Neural cell (in vitro differentiated cells): Measurements from ENCODE around the gene CENPN. TPM values are rescaled to one million over a fixed set of nuclear protein-coding genes. Genes with fewer than 3 reads are reported as not detected.

Experiments
- H2AFZ ChIP-seq: fragments of 200-600, 300-800 bp; sonication (generic), shearing (Covaris generic); 2 replicates; pipeline ENCODE4 v1.6.0; 2014; ENCODE audit warnings: low read depth, mild to moderate bottlenecking, antibody characterized with exemption, low read length, moderate library complexity
- H3F3A ChIP-seq: fragments of 200-600 bp; shearing (Covaris generic); 2 replicates; pipeline ENCODE4 v1.6.1; 2016; ENCODE audit warnings: mild to moderate bottlenecking, moderate library complexity, mixed read lengths, antibody characterized with exemption, low read length; ENCODE audit not compliant: insufficient read depth, poor library complexity, severe bottlenecking
- H3K27ac ChIP-seq: fragments of 200-600, 300-800 bp; sonication (generic), shearing (Covaris generic); 2 replicates; pipeline ENCODE4 v1.5.1; 2014; ENCODE audit warnings: mild to moderate bottlenecking, low read length, moderate library complexity
- H3K27me3 ChIP-seq: fragments of 300-800, 200-600 bp; sonication (generic), shearing (Covaris generic); 2 replicates; pipeline ENCODE4 v1.6.0; 2014; ENCODE audit warnings: mild to moderate bottlenecking, low read depth, low read length, moderate library complexity; ENCODE audit not compliant: insufficient read depth
- H3K36me3 ChIP-seq: fragments of 300-800, 200-600 bp; sonication (generic), shearing (Covaris generic); 2 replicates; pipeline ENCODE4 v1.5.1; 2014; ENCODE audit warnings: mild to moderate bottlenecking, antibody characterized with exemption, low read length, moderate library complexity; ENCODE audit not compliant: insufficient read depth
- H3K4me2 ChIP-seq: fragments of 300-800, 200-600 bp; sonication (generic), shearing (Covaris generic); 2 replicates; pipeline ENCODE4 v1.6.0; 2014; ENCODE audit warnings: mild to moderate bottlenecking, low read length
- H3K4me3 ChIP-seq: fragments of 300-800, 200-600 bp; sonication (generic), shearing (Covaris generic); 2 replicates; pipeline ENCODE4 v1.5.1; 2014; ENCODE audit warnings: mild to moderate bottlenecking, low read length, moderate library complexity
- H3K79me2 ChIP-seq: fragments of 200-600 bp; shearing (Covaris generic); replicated peaks from 2 replicates; pipeline ENCODE4 v1.6.0; 2014; ENCODE audit warnings: mild to moderate bottlenecking, low read length, moderate library complexity; ENCODE audit not compliant: insufficient read depth
- H3K9ac ChIP-seq: fragments of 300-800, 200-600 bp; sonication (generic), shearing (Covaris generic); 2 replicates; pipeline ENCODE4 v1.6.1; 2016; ENCODE audit warnings: mild to moderate bottlenecking, low read length, mixed read lengths
- H3K9me2 ChIP-seq: fragments of 200-600 bp; shearing (Covaris generic); 2 replicates; pipeline ENCODE4 v1.6.1; 2016; ENCODE audit warnings: mild to moderate bottlenecking, low read length, mixed read lengths; ENCODE audit not compliant: insufficient read depth
- H3K9me3 ChIP-seq: fragments of 200-600, 300-800 bp; sonication (generic), shearing (Covaris generic); 2 replicates; pipeline ENCODE4 v1.6.1; 2016; ENCODE audit warnings: mild to moderate bottlenecking, mixed run types, low read length, moderate library complexity, mixed read lengths
- H4K20me1 ChIP-seq: fragments of 200-600 bp; shearing (Covaris generic); 2 replicates; pipeline ENCODE4 v1.6.1; 2016; ENCODE audit warnings: mild to moderate bottlenecking, mixed run types; ENCODE audit not compliant: insufficient read depth
- EP300 ChIP-seq: fragments of 450-650 bp; conservative IDR thresholded peaks from 2 replicates; pipeline ENCODE4 v1.6.1; 2014; ENCODE audit warnings: antibody characterized with exemption, mild to moderate bottlenecking, moderate library complexity; ENCODE audit not compliant: poor library complexity, severe bottlenecking
- EZH2 ChIP-seq: fragments of 200-600, 300-800 bp; shearing (Covaris generic), sonication (generic); IDR thresholded peaks from 2 replicates; pipeline ENCODE4 v1.6.1; 2014; ENCODE audit warnings: antibody characterized with exemption, low read length, borderline replicate concordance, mild to moderate bottlenecking; ENCODE audit not compliant: insufficient read depth, poor library complexity, severe bottlenecking
- MXI1 ChIP-seq: fragments of 450-650 bp; conservative IDR thresholded peaks from 2 replicates; pipeline ENCODE4 v1.6.1; 2014; ENCODE audit warnings: antibody characterized with exemption, mild to moderate bottlenecking; ENCODE audit not compliant: poor library complexity, severe bottlenecking
- POLR2AphosphoS5 ChIP-seq: IDR thresholded peaks from 2 replicates; pipeline ENCODE4 v1.6.1; 2012
- RAD21 ChIP-seq: fragments of 450-650 bp; conservative IDR thresholded peaks from 2 replicates; pipeline ENCODE4 v1.6.1; 2014; ENCODE audit warnings: antibody characterized with exemption, mild to moderate bottlenecking, moderate library complexity
- SMC3 ChIP-seq: fragments of 450-650 bp; conservative IDR thresholded peaks from 2 replicates; pipeline ENCODE4 v1.6.1; 2014; ENCODE audit warnings: antibody characterized with exemption, mild to moderate bottlenecking, moderate library complexity; ENCODE audit not compliant: poor library complexity
- TAF1 ChIP-seq: IDR thresholded peaks from 2 replicates; pipeline ENCODE4 v1.6.1; 2012; ENCODE audit warnings: low read depth
- polyA plus RNA-seq: library from polyadenylated mRNA; depleted of rRNA; stranded (reverse); fragments of >200 nt; gene quantifications from 2 replicates; pipeline ENCODE4 v1.2.3, GENCODE V29; 2014
- TF ChIP-seq, protein P1 (sequence below): IDR thresholded peaks from 2 replicates; pipeline ENCODE4 v1.6.1; 2012; ENCODE audit warnings: borderline replicate concordance
- TF ChIP-seq, protein P2 (sequence below): fragments of 450-650 bp; IDR thresholded peaks from 2 replicates; pipeline ENCODE4 v1.5.1; 2014; ENCODE audit warnings: antibody characterized with exemption, mild to moderate bottlenecking, moderate library complexity; ENCODE audit not compliant: poor library complexity, severe bottlenecking

Gene CENPN
- polyA plus RNA-seq, 1 donor from 2014 or later = 1.9 TPM

DNA sequence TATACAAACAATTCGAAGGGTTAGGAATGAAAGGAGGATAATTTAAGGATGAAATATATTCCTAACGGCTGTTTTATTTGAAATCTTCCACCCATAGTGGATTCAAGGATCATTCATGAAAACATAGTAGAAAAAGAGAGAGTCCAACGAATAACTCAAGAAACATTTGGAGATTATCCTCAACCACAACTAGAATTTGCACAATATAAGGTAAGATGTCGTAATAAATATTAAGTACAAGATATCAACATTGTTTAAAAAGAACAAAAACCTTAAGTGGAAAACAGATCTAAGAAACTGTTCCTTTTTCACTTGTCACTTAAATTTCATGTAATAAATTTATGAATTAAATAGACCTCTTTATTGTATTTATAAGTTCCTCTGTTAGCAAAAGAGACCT is 19.4 kb downstream of the CENPN start:
- Histone ChIP-seq H3K4me2 (no peak overlapping the region), H3K27me3 (no peaks in the 10 kb centered on the region), H3K27ac (no peak overlapping the region), H3K9me2 (no peaks in the 10 kb centered on the region), H3K9ac (no peak overlapping the region), H3K9me3 (no peaks in the 10 kb centered on the region), H3K36me3 (no peaks in the 10 kb centered on the region), H4K20me1 (no peaks in the 10 kb centered on the region), H2AFZ (no peak overlapping the region), H3K4me3 (no peak overlapping the region), H3K79me2 (no peaks in the 10 kb centered on the region), H3F3A (no peaks in the 10 kb centered on the region)
- TF ChIP-seq EP300 = no peak
- TF ChIP-seq POLR2AphosphoS5 = no peak
- TF ChIP-seq, protein P1, sequence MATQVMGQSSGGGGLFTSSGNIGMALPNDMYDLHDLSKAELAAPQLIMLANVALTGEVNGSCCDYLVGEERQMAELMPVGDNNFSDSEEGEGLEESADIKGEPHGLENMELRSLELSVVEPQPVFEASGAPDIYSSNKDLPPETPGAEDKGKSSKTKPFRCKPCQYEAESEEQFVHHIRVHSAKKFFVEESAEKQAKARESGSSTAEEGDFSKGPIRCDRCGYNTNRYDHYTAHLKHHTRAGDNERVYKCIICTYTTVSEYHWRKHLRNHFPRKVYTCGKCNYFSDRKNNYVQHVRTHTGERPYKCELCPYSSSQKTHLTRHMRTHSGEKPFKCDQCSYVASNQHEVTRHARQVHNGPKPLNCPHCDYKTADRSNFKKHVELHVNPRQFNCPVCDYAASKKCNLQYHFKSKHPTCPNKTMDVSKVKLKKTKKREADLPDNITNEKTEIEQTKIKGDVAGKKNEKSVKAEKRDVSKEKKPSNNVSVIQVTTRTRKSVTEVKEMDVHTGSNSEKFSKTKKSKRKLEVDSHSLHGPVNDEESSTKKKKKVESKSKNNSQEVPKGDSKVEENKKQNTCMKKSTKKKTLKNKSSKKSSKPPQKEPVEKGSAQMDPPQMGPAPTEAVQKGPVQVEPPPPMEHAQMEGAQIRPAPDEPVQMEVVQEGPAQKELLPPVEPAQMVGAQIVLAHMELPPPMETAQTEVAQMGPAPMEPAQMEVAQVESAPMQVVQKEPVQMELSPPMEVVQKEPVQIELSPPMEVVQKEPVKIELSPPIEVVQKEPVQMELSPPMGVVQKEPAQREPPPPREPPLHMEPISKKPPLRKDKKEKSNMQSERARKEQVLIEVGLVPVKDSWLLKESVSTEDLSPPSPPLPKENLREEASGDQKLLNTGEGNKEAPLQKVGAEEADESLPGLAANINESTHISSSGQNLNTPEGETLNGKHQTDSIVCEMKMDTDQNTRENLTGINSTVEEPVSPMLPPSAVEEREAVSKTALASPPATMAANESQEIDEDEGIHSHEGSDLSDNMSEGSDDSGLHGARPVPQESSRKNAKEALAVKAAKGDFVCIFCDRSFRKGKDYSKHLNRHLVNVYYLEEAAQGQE = no peak
- TF ChIP-seq EZH2 = no peak
- TF ChIP-seq, protein P2, sequence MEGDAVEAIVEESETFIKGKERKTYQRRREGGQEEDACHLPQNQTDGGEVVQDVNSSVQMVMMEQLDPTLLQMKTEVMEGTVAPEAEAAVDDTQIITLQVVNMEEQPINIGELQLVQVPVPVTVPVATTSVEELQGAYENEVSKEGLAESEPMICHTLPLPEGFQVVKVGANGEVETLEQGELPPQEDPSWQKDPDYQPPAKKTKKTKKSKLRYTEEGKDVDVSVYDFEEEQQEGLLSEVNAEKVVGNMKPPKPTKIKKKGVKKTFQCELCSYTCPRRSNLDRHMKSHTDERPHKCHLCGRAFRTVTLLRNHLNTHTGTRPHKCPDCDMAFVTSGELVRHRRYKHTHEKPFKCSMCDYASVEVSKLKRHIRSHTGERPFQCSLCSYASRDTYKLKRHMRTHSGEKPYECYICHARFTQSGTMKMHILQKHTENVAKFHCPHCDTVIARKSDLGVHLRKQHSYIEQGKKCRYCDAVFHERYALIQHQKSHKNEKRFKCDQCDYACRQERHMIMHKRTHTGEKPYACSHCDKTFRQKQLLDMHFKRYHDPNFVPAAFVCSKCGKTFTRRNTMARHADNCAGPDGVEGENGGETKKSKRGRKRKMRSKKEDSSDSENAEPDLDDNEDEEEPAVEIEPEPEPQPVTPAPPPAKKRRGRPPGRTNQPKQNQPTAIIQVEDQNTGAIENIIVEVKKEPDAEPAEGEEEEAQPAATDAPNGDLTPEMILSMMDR = no peak
- no peak for TF ChIP-seq SMC3

DNA sequence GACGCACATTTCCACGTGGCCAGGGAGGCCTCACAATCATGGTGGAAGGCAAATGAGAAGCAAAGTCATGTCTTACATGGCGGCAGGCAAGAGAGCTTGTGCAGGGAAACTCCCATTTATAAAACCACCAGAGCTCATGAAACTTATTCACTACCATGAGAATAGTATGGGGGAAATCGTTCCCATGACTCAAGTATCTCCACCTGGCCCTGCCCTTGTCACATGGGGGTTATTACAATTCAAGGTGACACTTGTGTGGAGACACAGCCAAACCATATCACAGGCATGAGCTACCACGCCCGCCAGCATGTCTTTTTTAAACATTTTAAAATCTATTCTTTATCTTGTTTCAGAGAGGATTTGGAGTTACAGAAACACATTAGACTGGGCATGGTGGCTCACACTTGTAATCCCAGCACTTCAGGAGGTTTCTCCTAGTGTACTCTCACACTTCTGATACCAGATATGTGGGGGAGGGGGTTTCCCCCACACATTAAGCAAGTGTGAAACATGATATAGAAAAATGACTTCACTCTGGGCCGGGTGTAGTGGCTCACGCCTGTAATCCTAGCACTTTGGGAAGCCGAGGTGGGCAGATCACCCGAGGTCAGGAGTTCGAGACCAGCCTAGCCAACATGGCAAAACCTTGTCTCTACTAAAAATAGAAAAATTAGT is 23.1 kb downstream of the CENPN start:
- H4K20me1 ChIP-seq = no peaks in the 10 kb centered on the region
- H3K9ac ChIP-seq = no peak overlapping the region
- H3K4me3 ChIP-seq = no peak overlapping the region

More for the DNA sequence above, 23.1 kb downstream of the CENPN start:
- H3K79me2 ChIP-seq = no peaks in the 10 kb centered on the region
- TF ChIP-seq MXI1 (no peak), RAD21 (no peak), POLR2AphosphoS5 (no peak), EZH2 (no peak), SMC3 (no peak), EP300 (no peak), TAF1 (no peak)
- TF ChIP-seq, protein P1 = no peak
- TF ChIP-seq, protein P2 = no peak
- no peaks in the 10 kb centered on the region for H3K9me2 ChIP-seq
- no peak overlapping the region for H3K4me2 ChIP-seq
- H3K9me3 ChIP-seq = no peaks in the 10 kb centered on the region
- H3K36me3 ChIP-seq = no peaks in the 10 kb centered on the region
- no peak overlapping the region for H2AFZ ChIP-seq
- H3F3A ChIP-seq = no peaks in the 10 kb centered on the region
- no peak overlapping the region for H3K27ac ChIP-seq
- H3K27me3 ChIP-seq = no peaks in the 10 kb centered on the region
